DOHH2 (cell line): Measurements from ENCODE around the gene CCL5.

ENCODE experiments used
- H3F3A ChIP-seq: fragments of 200-600 bp; sonication (generic), shearing (Covaris generic); 2 replicates; pipeline ENCODE4 v1.6.0; 2016; ENCODE audit warnings: antibody characterized with exemption, mild to moderate bottlenecking; ENCODE audit not compliant: control insufficient read depth, insufficient read depth
- H3K27ac ChIP-seq: fragments of 200-600 bp; sonication (generic); 2 replicates; pipeline ENCODE4 v1.5.1; 2014; ENCODE audit warnings: low read depth, mild to moderate bottlenecking, low read length, moderate library complexity
- H3K27me3 ChIP-seq: fragments of 200-600 bp; sonication (generic); 2 replicates; pipeline ENCODE4 v1.6.1; 2014; ENCODE audit warnings: mild to moderate bottlenecking, low read length, mixed read lengths; ENCODE audit not compliant: control insufficient read depth
- H3K36me3 ChIP-seq: fragments of 200-600 bp; sonication (generic); 2 replicates; pipeline ENCODE4 v1.6.1; 2014; ENCODE audit warnings: mild to moderate bottlenecking, low read length, moderate library complexity, mixed read lengths; ENCODE audit not compliant: control insufficient read depth
- H3K4me1 ChIP-seq: fragments of 200-600 bp; sonication (generic); 2 replicates; pipeline ENCODE4 v1.6.1; 2014; ENCODE audit warnings: mild to moderate bottlenecking, low read length, mixed read lengths; ENCODE audit not compliant: control insufficient read depth
- H3K4me2 ChIP-seq: fragments of 200-600 bp; sonication (generic); 2 replicates; pipeline ENCODE4 v1.6.0; 2014; ENCODE audit warnings: mild to moderate bottlenecking, low read length, moderate library complexity
- H3K4me3 ChIP-seq: fragments of 200-600 bp; sonication (generic); 2 replicates; pipeline ENCODE4 v1.5.1; 2014; ENCODE audit warnings: mild to moderate bottlenecking, low read length, mixed read lengths
- H3K79me2 ChIP-seq: fragments of 200-600 bp; sonication (generic); 2 replicates; pipeline ENCODE4 v1.6.1; 2014; ENCODE audit warnings: mild to moderate bottlenecking, low read length, mixed read lengths; ENCODE audit not compliant: control insufficient read depth
- H3K9me2 ChIP-seq: fragments of 200-600 bp; sonication (generic); replicated peaks from 2 replicates; pipeline ENCODE4 v1.6.1; 2014; ENCODE audit warnings: mild to moderate bottlenecking, low read length, mixed read lengths; ENCODE audit not compliant: control insufficient read depth
- H3K9me3 ChIP-seq: fragments of 200-600 bp; sonication (generic); 2 replicates; pipeline ENCODE4 v1.6.1; 2014; ENCODE audit warnings: antibody characterized with exemption, low read length, mixed read lengths; ENCODE audit not compliant: control insufficient read depth, insufficient read depth
- H4K20me1 ChIP-seq: fragments of 200-600 bp; sonication (generic); 2 replicates; pipeline ENCODE4 v1.6.0; 2014; ENCODE audit warnings: low read depth, mild to moderate bottlenecking, antibody characterized with exemption, low read length, moderate library complexity; ENCODE audit not compliant: control insufficient read depth, insufficient read depth
- EZH2phosphoT487 ChIP-seq: fragments of 200-600 bp; sonication (generic); IDR thresholded peaks from 2 replicates; pipeline ENCODE4 v1.6.1; 2017; ENCODE audit warnings: borderline replicate concordance, mild to moderate bottlenecking, antibody characterized with exemption, low read length, moderate library complexity, mixed read lengths
- TF ChIP-seq, protein P1 (sequence below): fragments of 200-600 bp; sonication (generic); IDR thresholded peaks from one replicate; pipeline ENCODE4 v1.5.1; 2014; ENCODE audit warnings: antibody characterized with exemption, mild to moderate bottlenecking, low read depth, low read length; ENCODE audit not compliant: poor library complexity, severe bottlenecking

Gene CCL5

GRCh38 chr17:35877345-35878029 lies 2.7 kb downstream of the CCL5 start:
- Histone ChIP-seq H3K4me1 (peaks cover 15% of the 10 kb centered on the region), H3K9me3 (no peaks in the 10 kb centered on the region), H3K9me2 (no peaks in the 10 kb centered on the region), H3K79me2 (no peaks in the 10 kb centered on the region), H3K27ac (no peak overlapping the region), H3K27me3 (peaks cover 7% of the 10 kb centered on the region), H4K20me1 (no peaks in the 10 kb centered on the region), H3F3A (no peaks in the 10 kb centered on the region), H3K4me3 (no peak overlapping the region), H3K36me3 (no peaks in the 10 kb centered on the region), H3K4me2 (no peak overlapping the region)
- TF ChIP-seq EZH2phosphoT487, result no peak
- TF ChIP-seq, protein P1, sequence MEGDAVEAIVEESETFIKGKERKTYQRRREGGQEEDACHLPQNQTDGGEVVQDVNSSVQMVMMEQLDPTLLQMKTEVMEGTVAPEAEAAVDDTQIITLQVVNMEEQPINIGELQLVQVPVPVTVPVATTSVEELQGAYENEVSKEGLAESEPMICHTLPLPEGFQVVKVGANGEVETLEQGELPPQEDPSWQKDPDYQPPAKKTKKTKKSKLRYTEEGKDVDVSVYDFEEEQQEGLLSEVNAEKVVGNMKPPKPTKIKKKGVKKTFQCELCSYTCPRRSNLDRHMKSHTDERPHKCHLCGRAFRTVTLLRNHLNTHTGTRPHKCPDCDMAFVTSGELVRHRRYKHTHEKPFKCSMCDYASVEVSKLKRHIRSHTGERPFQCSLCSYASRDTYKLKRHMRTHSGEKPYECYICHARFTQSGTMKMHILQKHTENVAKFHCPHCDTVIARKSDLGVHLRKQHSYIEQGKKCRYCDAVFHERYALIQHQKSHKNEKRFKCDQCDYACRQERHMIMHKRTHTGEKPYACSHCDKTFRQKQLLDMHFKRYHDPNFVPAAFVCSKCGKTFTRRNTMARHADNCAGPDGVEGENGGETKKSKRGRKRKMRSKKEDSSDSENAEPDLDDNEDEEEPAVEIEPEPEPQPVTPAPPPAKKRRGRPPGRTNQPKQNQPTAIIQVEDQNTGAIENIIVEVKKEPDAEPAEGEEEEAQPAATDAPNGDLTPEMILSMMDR, result no peak

DNA sequence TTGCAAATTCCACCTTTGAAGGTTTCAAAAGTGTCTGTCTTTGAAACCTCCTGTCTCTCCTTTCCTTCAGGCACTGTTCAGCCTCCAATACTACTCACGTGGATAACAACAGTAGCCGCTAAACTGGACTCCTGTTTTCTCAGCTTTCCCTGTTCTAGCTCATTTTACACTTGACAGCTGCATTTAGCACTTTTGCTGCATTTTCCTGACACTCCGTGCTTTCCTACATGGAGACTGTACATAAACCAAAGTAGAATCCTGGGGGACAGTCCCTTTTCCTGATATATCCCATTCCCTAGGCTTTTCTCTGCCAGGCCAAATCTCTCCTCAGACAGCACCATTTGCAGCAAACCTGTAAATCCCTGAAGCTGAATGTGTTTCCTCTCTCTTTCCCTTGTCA lies 3.6 kb downstream of the CCL5 start:
- Histone ChIP-seq H3K27me3 (peaks cover 7% of the 10 kb centered on the region), H3K36me3 (no peaks in the 10 kb centered on the region), H3K79me2 (no peaks in the 10 kb centered on the region), H4K20me1 (no peaks in the 10 kb centered on the region), H3K9me2 (no peaks in the 10 kb centered on the region), H3K4me3 (no peak overlapping the region), H3K27ac (no peak overlapping the region), H3K4me1 (peaks cover 15% of the 10 kb centered on the region), H3K4me2 (no peak overlapping the region), H3K9me3 (no peaks in the 10 kb centered on the region), H3F3A (no peaks in the 10 kb centered on the region)
- TF ChIP-seq, protein P1, result no peak
- no peak for TF ChIP-seq EZH2phosphoT487

- Histone ChIP-seq H3K79me2 (no peaks in the 10 kb centered on the region), H3K9me2 (no peaks in the 10 kb centered on the region), H3K27ac (no peak overlapping the region), H3K36me3 (no peaks in the 10 kb centered on the region), H3K4me1 (peaks cover 12% of the 10 kb centered on the region), H3K27me3 (peaks cover 6% of the 10 kb centered on the region), H3K9me3 (no peaks in the 10 kb centered on the region), H4K20me1 (no peaks in the 10 kb centered on the region), H3F3A (no peaks in the 10 kb centered on the region), H3K4me3 (no peak overlapping the region), H3K4me2 (no peak overlapping the region)
- no peak for TF ChIP-seq EZH2phosphoT487
- TF ChIP-seq, protein P1, result no peak
Observed at GRCh38 chr17:35875800-35876139, 4.4 kb downstream of the CCL5 start.
